IMR-90 (cell line): ENCODE measurements around the gene FMN2.

Experiments
- BHLHE40 ChIP-seq: fragments of 150-350 bp; IDR thresholded peaks from 2 replicates; pipeline ENCODE4 v1.6.1; 2016; ENCODE audit warnings: mild to moderate bottlenecking, low read depth, low read length
- CEBPB ChIP-seq: IDR thresholded peaks from 2 replicates; pipeline ENCODE4 v1.6.1; 2012; ENCODE audit warnings: low read depth, low read length, improper control_type of control experiment
- CHD1 ChIP-seq: IDR thresholded peaks from 2 replicates; pipeline ENCODE4 v1.6.1; 2012; ENCODE audit warnings: low read depth, low read length, improper control_type of control experiment
- CTCF ChIP-seq: conservative IDR thresholded peaks from 2 replicates; pipeline ENCODE4 v1.5.1; 2012; ENCODE audit warnings: mild to moderate bottlenecking, low read depth, low read length, improper control_type of control experiment
- FOS ChIP-seq: fragments of 150-350 bp; IDR thresholded peaks from 2 replicates; pipeline ENCODE4 v1.6.1; 2016; ENCODE audit warnings: low read depth, low read length
- MAFK ChIP-seq: IDR thresholded peaks from 2 replicates; pipeline ENCODE4 v1.6.1; 2012; ENCODE audit warnings: low read depth, low read length, improper control_type of control experiment
- MAZ ChIP-seq: IDR thresholded peaks from 2 replicates; pipeline ENCODE4 v1.6.1; 2012; ENCODE audit warnings: low read depth, mild to moderate bottlenecking, low read length, improper control_type of control experiment, moderate library complexity, borderline replicate concordance
- NFE2L2 ChIP-seq: fragments of 150-350 bp; IDR thresholded peaks from 2 replicates; pipeline ENCODE4 v1.6.1; 2016; ENCODE audit warnings: low read depth, mild to moderate bottlenecking, low read length
- POLR2A ChIP-seq: IDR thresholded peaks from 2 replicates; pipeline ENCODE4 v1.6.1; 2012; ENCODE audit warnings: mild to moderate bottlenecking, low read depth, low read length
- RAD21 ChIP-seq: IDR thresholded peaks from 2 replicates; pipeline ENCODE4 v1.6.1; 2012; ENCODE audit warnings: low read length, improper control_type of control experiment
- RFX5 ChIP-seq: IDR thresholded peaks from 2 replicates; pipeline ENCODE4 v1.8.0; 2012; ENCODE audit warnings: low read depth, mild to moderate bottlenecking, low read length, moderate library complexity
- SMC3 ChIP-seq: fragments of 150-350 bp; IDR thresholded peaks from 2 replicates; pipeline ENCODE4 v1.6.1; 2016; ENCODE audit warnings: low read depth, mild to moderate bottlenecking, antibody characterized with exemption, low read length, moderate library complexity

GRCh38 chr1:240363315-240363714 lies 271.6 kb downstream of the FMN2 start:
- TF ChIP-seq CTCF (no peak), NFE2L2 (no peak), CHD1 (no peak), SMC3 (no peak), POLR2A (no peak), RFX5 (no peak), CEBPB (no peak), MAZ (no peak), BHLHE40 (no peak), FOS (no peak), MAFK (no peak), RAD21 (no peak)
